Measurements from ENCODE around the gene GOLGB1.

The GOLGB1 gene

GRCh38 chr3:121651684-121652083 is 97.9 kb downstream of the GOLGB1 start:
- Histone ChIP-seq H3K4me3 (ENCODE audit: low read depth in 1 of 2, low read length in 2 of 2) (no peak overlapping the region), H3K9me3 (ENCODE audit: low read length) (no peaks in the 10 kb centered on the region), H3K27ac (ENCODE audit: low read depth, low read length) (no peak overlapping the region), H3K27me3 (ENCODE audit: control insufficient read depth in 1 of 2, insufficient read depth in 2 of 2, low read length in 2 of 2) (no peaks in the 10 kb centered on the region), H3K4me1 (ENCODE audit: insufficient read depth, low read length) (peaks cover 7% of the 10 kb centered on the region), H3K9ac (ENCODE audit: low read length) (no peak overlapping the region), H3K36me3 (ENCODE audit: insufficient read depth, low read length) (no peaks in the 10 kb centered on the region)

- H3K27ac ChIP-seq (ENCODE audit: low read depth, low read length), result no peak overlapping the region
These were observed 99.9 kb downstream of the GOLGB1 start for GRCh38 chr3:121649645-121650044.

GRCh38 chr3:121648219-121648958 is 101.2 kb downstream of the GOLGB1 start:
- Histone ChIP-seq H3K27ac (ENCODE audit: low read depth, low read length) (no peak overlapping the region), H3K27me3 (ENCODE audit: control insufficient read depth in 1 of 2, insufficient read depth in 2 of 2, low read length in 2 of 2) (no peaks in the 10 kb centered on the region), H3K4me1 (ENCODE audit: insufficient read depth, low read length) (peaks cover 7% of the 10 kb centered on the region), H3K4me3 (ENCODE audit: low read depth in 1 of 2, low read length in 2 of 2) (no peak overlapping the region), H3K36me3 (ENCODE audit: insufficient read depth, low read length) (no peaks in the 10 kb centered on the region), H3K9ac (ENCODE audit: low read length) (no peak overlapping the region), H3K9me3 (ENCODE audit: low read length) (no peaks in the 10 kb centered on the region)

More at GRCh38 chr3:121649645-121650044, 99.9 kb downstream of the GOLGB1 start:
- peaks cover 7% of the 10 kb centered on the region for H3K4me1 ChIP-seq (ENCODE audit: insufficient read depth, low read length)
- H3K4me3 ChIP-seq (ENCODE audit: low read depth in 1 of 2, low read length in 2 of 2), result no peak overlapping the region
- H3K36me3 ChIP-seq (ENCODE audit: insufficient read depth, low read length), result no peaks in the 10 kb centered on the region
- H3K9me3 ChIP-seq (ENCODE audit: low read length), result no peaks in the 10 kb centered on the region
- no peak overlapping the region for H3K9ac ChIP-seq (ENCODE audit: low read length)
- H3K27me3 ChIP-seq (ENCODE audit: control insufficient read depth in 1 of 2, insufficient read depth in 2 of 2, low read length in 2 of 2), result no peaks in the 10 kb centered on the region

GRCh38 chr3:121645054-121645453 is 104.5 kb downstream of the GOLGB1 start:
- Histone ChIP-seq H3K4me3 (ENCODE audit: low read depth in 1 of 2, low read length in 2 of 2) (no peak overlapping the region), H3K27ac (ENCODE audit: low read depth, low read length) (no peak overlapping the region), H3K27me3 (ENCODE audit: control insufficient read depth in 1 of 2, insufficient read depth in 2 of 2, low read length in 2 of 2) (no peaks in the 10 kb centered on the region), H3K9me3 (ENCODE audit: low read length) (no peaks in the 10 kb centered on the region), H3K9ac (ENCODE audit: low read length) (no peak overlapping the region), H3K4me1 (ENCODE audit: insufficient read depth, low read length) (peaks cover 7% of the 10 kb centered on the region), H3K36me3 (ENCODE audit: insufficient read depth, low read length) (no peaks in the 10 kb centered on the region)

GRCh38 chr3:121642601-121643314 is 106.8 kb downstream of the GOLGB1 start:
- Histone ChIP-seq H3K36me3 (ENCODE audit: insufficient read depth, low read length) (no peaks in the 10 kb centered on the region), H3K27ac (ENCODE audit: low read depth, low read length) (no peak overlapping the region), H3K27me3 (ENCODE audit: control insufficient read depth in 1 of 2, insufficient read depth in 2 of 2, low read length in 2 of 2) (no peaks in the 10 kb centered on the region), H3K4me3 (ENCODE audit: low read depth in 1 of 2, low read length in 2 of 2) (no peak overlapping the region), H3K9ac (ENCODE audit: low read length) (no peak overlapping the region), H3K4me1 (ENCODE audit: insufficient read depth, low read length) (no peaks in the 10 kb centered on the region), H3K9me3 (ENCODE audit: low read length) (no peaks in the 10 kb centered on the region)

- H3K27ac ChIP-seq (ENCODE audit: low read depth, low read length), result no peak overlapping the region
These were observed 108.4 kb downstream of the GOLGB1 start for GRCh38 chr3:121641127-121641526.

GRCh38 chr3:121637922-121638321 is 111.6 kb downstream of the GOLGB1 start:
- Histone ChIP-seq H3K27me3 (ENCODE audit: control insufficient read depth in 1 of 2, insufficient read depth in 2 of 2, low read length in 2 of 2) (no peaks in the 10 kb centered on the region), H3K36me3 (ENCODE audit: insufficient read depth, low read length) (no peaks in the 10 kb centered on the region), H3K4me1 (ENCODE audit: insufficient read depth, low read length) (no peaks in the 10 kb centered on the region), H3K9ac (ENCODE audit: low read length) (no peak overlapping the region), H3K9me3 (ENCODE audit: low read length) (no peaks in the 10 kb centered on the region), H3K4me3 (ENCODE audit: low read depth in 1 of 2, low read length in 2 of 2) (no peak overlapping the region), H3K27ac (ENCODE audit: low read depth, low read length) (no peak overlapping the region)

More at GRCh38 chr3:121641127-121641526, 108.4 kb downstream of the GOLGB1 start:
- Histone ChIP-seq H3K9ac (ENCODE audit: low read length) (no peak overlapping the region), H3K9me3 (ENCODE audit: low read length) (no peaks in the 10 kb centered on the region), H3K27me3 (ENCODE audit: control insufficient read depth in 1 of 2, insufficient read depth in 2 of 2, low read length in 2 of 2) (no peaks in the 10 kb centered on the region), H3K36me3 (ENCODE audit: insufficient read depth, low read length) (no peaks in the 10 kb centered on the region), H3K4me1 (ENCODE audit: insufficient read depth, low read length) (no peaks in the 10 kb centered on the region), H3K4me3 (ENCODE audit: low read depth in 1 of 2, low read length in 2 of 2) (no peak overlapping the region)

GRCh38 chr3:121630355-121630754 is 119.2 kb downstream of the GOLGB1 start:
- Histone ChIP-seq H3K4me1 (ENCODE audit: insufficient read depth, low read length) (no peaks in the 10 kb centered on the region), H3K36me3 (ENCODE audit: insufficient read depth, low read length) (no peaks in the 10 kb centered on the region), H3K27ac (ENCODE audit: low read depth, low read length) (no peak overlapping the region), H3K9me3 (ENCODE audit: low read length) (no peaks in the 10 kb centered on the region), H3K9ac (ENCODE audit: low read length) (no peak overlapping the region), H3K27me3 (ENCODE audit: control insufficient read depth in 1 of 2, insufficient read depth in 2 of 2, low read length in 2 of 2) (no peaks in the 10 kb centered on the region), H3K4me3 (ENCODE audit: low read depth in 1 of 2, low read length in 2 of 2) (no peak overlapping the region)

GRCh38 chr3:121629601-121630000 is 119.9 kb downstream of the GOLGB1 start:
- no peak overlapping the region for H3K27ac ChIP-seq (ENCODE audit: low read depth, low read length)
- no peak overlapping the region for H3K4me3 ChIP-seq (ENCODE audit: low read depth in 1 of 2, low read length in 2 of 2)
- no peak overlapping the region for H3K9ac ChIP-seq (ENCODE audit: low read length)
- no peaks in the 10 kb centered on the region for H3K4me1 ChIP-seq (ENCODE audit: insufficient read depth, low read length)
- no peaks in the 10 kb centered on the region for H3K36me3 ChIP-seq (ENCODE audit: insufficient read depth, low read length)
- H3K27me3 ChIP-seq (ENCODE audit: control insufficient read depth in 1 of 2, insufficient read depth in 2 of 2, low read length in 2 of 2), result no peaks in the 10 kb centered on the region
- H3K9me3 ChIP-seq (ENCODE audit: low read length), result no peaks in the 10 kb centered on the region

GRCh38 chr3:121627622-121628021 is 121.9 kb downstream of the GOLGB1 start:
- Histone ChIP-seq H3K9me3 (ENCODE audit: low read length) (no peaks in the 10 kb centered on the region), H3K36me3 (ENCODE audit: insufficient read depth, low read length) (no peaks in the 10 kb centered on the region), H3K27me3 (ENCODE audit: control insufficient read depth in 1 of 2, insufficient read depth in 2 of 2, low read length in 2 of 2) (no peaks in the 10 kb centered on the region), H3K9ac (ENCODE audit: low read length) (no peak overlapping the region), H3K4me3 (ENCODE audit: low read depth in 1 of 2, low read length in 2 of 2) (no peak overlapping the region), H3K4me1 (ENCODE audit: insufficient read depth, low read length) (no peaks in the 10 kb centered on the region), H3K27ac (ENCODE audit: low read depth, low read length) (no peak overlapping the region)

GRCh38 chr3:121627211-121627610 is 122.3 kb downstream of the GOLGB1 start:
- Histone ChIP-seq H3K4me3 (ENCODE audit: low read depth in 1 of 2, low read length in 2 of 2) (no peak overlapping the region), H3K4me1 (ENCODE audit: insufficient read depth, low read length) (no peaks in the 10 kb centered on the region), H3K36me3 (ENCODE audit: insufficient read depth, low read length) (no peaks in the 10 kb centered on the region), H3K9ac (ENCODE audit: low read length) (no peak overlapping the region), H3K9me3 (ENCODE audit: low read length) (no peaks in the 10 kb centered on the region), H3K27ac (ENCODE audit: low read depth, low read length) (no peak overlapping the region), H3K27me3 (ENCODE audit: control insufficient read depth in 1 of 2, insufficient read depth in 2 of 2, low read length in 2 of 2) (no peaks in the 10 kb centered on the region)

Data from muscle layer of colon (tissue), 2 donors.